K562 (cell line): ENCODE results near the gene SART3. TPM values are rescaled to one million over a fixed set of nuclear protein-coding genes. Genes with fewer than 3 reads are reported as not detected.

Experiments
- BACH1 ChIP-seq: fragments of 200-800 bp; sonication (Bioruptor generic); IDR thresholded peaks from 2 replicates; pipeline ENCODE4 v1.6.1; 2016; ENCODE audit warnings: missing genetic modification characterization, missing compliant biosample characterization
- CCNT2 ChIP-seq: IDR thresholded peaks from 2 replicates; pipeline ENCODE4 v1.6.1; 2011; ENCODE audit warnings: borderline replicate concordance, low read depth, mild to moderate bottlenecking, moderate library complexity, mixed read lengths, low read length; ENCODE audit not compliant: insufficient read length; ENCODE audit errors: extremely low read depth
- CREB1 ChIP-seq, 2 experiments: sonication (generic) in 1 of 2; formaldehyde crosslinking in 1 of 2; IDR thresholded peaks; 2 replicates each; pipeline versions ENCODE4 v1.6.1 to v1.8.0; 2012 to 2022; ENCODE audit warnings: inconsistent platforms in 1 of 2, mild to moderate bottlenecking in 1 of 2, missing genetic modification reagents in 1 of 2, moderate library complexity in 1 of 2
- ESRRB ChIP-seq: fragments of 250-450 bp; sonication (Bioruptor Pico); IDR thresholded peaks from 2 replicates; pipeline ENCODE4 v1.5.0; 2020; ENCODE audit warnings: mild to moderate bottlenecking, moderate library complexity, borderline replicate concordance
- EWSR1 ChIP-seq: fragments of 450-650 bp; IDR thresholded peaks from 2 replicates; pipeline ENCODE4 v1.6.1; 2018; ENCODE audit warnings: borderline replicate concordance, mild to moderate bottlenecking, low read depth, moderate library complexity; ENCODE audit not compliant: partially characterized antibody
- GTF2E2 ChIP-seq: fragments of 200-800 bp; sonication (Bioruptor generic); IDR thresholded peaks from 2 replicates; pipeline ENCODE4 v1.6.1; 2016; ENCODE audit warnings: missing genetic modification characterization, missing compliant biosample characterization
- KDM4B ChIP-seq, 2 experiments: fragments of 450-650 bp in 1 of 2; sonication (generic) in 1 of 2; IDR thresholded peaks; 2 replicates each; pipeline ENCODE4 v1.6.1; 2016 to 2017; ENCODE audit warnings: borderline replicate concordance in 2 of 2, antibody characterized with exemption in 1 of 2, low read depth in 1 of 2, mild to moderate bottlenecking in 1 of 2
- KLF6 ChIP-seq: fragments of 250-450 bp; sonication (Bioruptor Pico); IDR thresholded peaks from 2 replicates; pipeline ENCODE4 v1.4.0; 2020; ENCODE audit warnings: mild to moderate bottlenecking, moderate library complexity, borderline replicate concordance
- LCOR ChIP-seq: sonication (generic); formaldehyde crosslinking; IDR thresholded peaks from 2 replicates; pipeline ENCODE4 v1.8.0; 2022; ENCODE audit warnings: mild to moderate bottlenecking, missing genetic modification reagents
- MAFG ChIP-seq: fragments of 450-650 bp; conservative IDR thresholded peaks from 2 replicates; pipeline ENCODE4 v1.6.1; 2016; ENCODE audit warnings: missing genetic modification characterization, missing compliant biosample characterization
- MECOM ChIP-seq: fragments of 250-450 bp; sonication (Bioruptor Pico); IDR thresholded peaks from 2 replicates; pipeline ENCODE4 v1.8.0; 2022; ENCODE audit warnings: inconsistent platforms
- NCOA1 ChIP-seq: fragments of 450-650 bp; IDR thresholded peaks from 2 replicates; pipeline ENCODE4 v1.6.1; 2016; ENCODE audit warnings: low read depth
- POLR2H ChIP-seq: IDR thresholded peaks from 2 replicates; pipeline ENCODE4 v1.6.1; 2016; ENCODE audit warnings: missing genetic modification characterization, low read depth, mild to moderate bottlenecking, control low read depth, missing compliant biosample characterization, moderate library complexity
- PRMT5 ChIP-seq: sonication (generic); formaldehyde crosslinking; IDR thresholded peaks from 2 replicates; pipeline ENCODE4 v1.5.0; 2020; ENCODE audit warnings: missing genetic modification reagents
- SIN3A ChIP-seq, 2 experiments: fragments of 150-350 bp in 1 of 2; IDR thresholded peaks; 2 replicates each; pipeline ENCODE4 v1.6.1; 2011 to 2016; ENCODE audit warnings: borderline replicate concordance in 2 of 2, low read depth in 2 of 2, low read length in 2 of 2, mild to moderate bottlenecking in 2 of 2, moderate library complexity in 2 of 2; ENCODE audit not compliant: control insufficient read depth in 1 of 2
- SRSF1 ChIP-seq: fragments of 200-400 bp; formaldehyde crosslinking; IDR thresholded peaks from 2 replicates; pipeline ENCODE4 v1.6.1; 2017; ENCODE audit warnings: mild to moderate bottlenecking, low read depth, low read length, moderate library complexity
- TEAD4 ChIP-seq, 2 experiments: sonication (generic) in 1 of 2; formaldehyde crosslinking in 1 of 2; IDR thresholded peaks; 2 replicates each; pipeline versions ENCODE4 v1.6.1 to v1.8.0; 2012 to 2022; ENCODE audit warnings: borderline replicate concordance in 1 of 2, inconsistent platforms in 1 of 2, low read length in 1 of 2, mild to moderate bottlenecking in 1 of 2, missing genetic modification reagents in 1 of 2
- WHSC1 ChIP-seq: IDR thresholded peaks from one replicate; pipeline ENCODE4 v1.6.1; 2012; ENCODE audit warnings: low read length, control low read depth, inconsistent platforms
- XRCC5 ChIP-seq: fragments of 200-400 bp; formaldehyde crosslinking; IDR thresholded peaks from 2 replicates; pipeline ENCODE4 v1.6.1; 2017; ENCODE audit warnings: low read depth, mild to moderate bottlenecking, low read length
- ZNF24 ChIP-seq: fragments of 450-650 bp; IDR thresholded peaks from 2 replicates; pipeline ENCODE4 v1.6.1; 2016
- ZNF584 ChIP-seq: fragments of 200-800 bp; sonication (Bioruptor generic); IDR thresholded peaks from 2 replicates; pipeline ENCODE4 v1.6.1; 2016; ENCODE audit warnings: low read depth, mild to moderate bottlenecking, missing genetic modification characterization, missing compliant biosample characterization
- ZNF644 ChIP-seq: fragments of 200-800 bp; sonication (Bioruptor generic); IDR thresholded peaks from 2 replicates; pipeline ENCODE4 v1.6.1; 2016; ENCODE audit warnings: low read depth, missing genetic modification characterization, missing compliant biosample characterization
- ZNF766 ChIP-seq: fragments of 200-800 bp; sonication (Bioruptor generic); conservative IDR thresholded peaks from 2 replicates; pipeline ENCODE4 v1.6.1; 2016; ENCODE audit warnings: missing genetic modification characterization, missing compliant biosample characterization
- polyA plus RNA-seq, 8 experiments: library from polyadenylated mRNA; depleted of rRNA in 4 of 8; stranded (reverse) in 5 of 8; unstranded in 3 of 8; fragments of >200 nt; fragmentation: Nextera tagmentation in 2 of 8; fragmentation: Illumina TruSeq in 1 of 8; extraction: Ambion mirVana in 2 of 8; extraction: Trizol in 1 of 8; gene quantifications; 2 replicates each; pipeline versions ENCODE4 v1.2.1 to v1.2.3, GENCODE V29; 2011 to 2014; ENCODE audit warnings: inconsistent platforms in 1 of 8, missing spikeins in 1 of 8
- total RNA-seq, 7 experiments: library from RNA; depleted of rRNA in 6 of 7; stranded (reverse); fragments of >200 nt in 6 of 7; fragmentation: Illumina TruSeq in 2 of 7; extraction: Trizol in 2 of 7; gene quantifications; 2 replicates each; pipeline versions ENCODE4 v1.2.1 to v1.2.3, GENCODE V29; 2011 to 2021; ENCODE audit warnings: low replicate concordance in 1 of 7
- TF ChIP-seq, protein P1 (sequence below): conservative IDR thresholded peaks from 2 replicates; pipeline ENCODE4 v1.6.1; 2011; ENCODE audit warnings: low read depth, mild to moderate bottlenecking, low read length; ENCODE audit not compliant: control insufficient read depth
- TF ChIP-seq, protein P2 (sequence below): fragments of 450-650 bp; IDR thresholded peaks from 2 replicates; pipeline ENCODE4 v1.6.1; 2016; ENCODE audit warnings: low read depth, mild to moderate bottlenecking, moderate library complexity

The SART3 gene
- total and polyA plus RNA-seq, 9 of the 15 experiments (the other 6 are each of a cell fraction or from before 2014, with no cell fraction given), result 8.9 to 167 (median 56.7) TPM

DNA sequence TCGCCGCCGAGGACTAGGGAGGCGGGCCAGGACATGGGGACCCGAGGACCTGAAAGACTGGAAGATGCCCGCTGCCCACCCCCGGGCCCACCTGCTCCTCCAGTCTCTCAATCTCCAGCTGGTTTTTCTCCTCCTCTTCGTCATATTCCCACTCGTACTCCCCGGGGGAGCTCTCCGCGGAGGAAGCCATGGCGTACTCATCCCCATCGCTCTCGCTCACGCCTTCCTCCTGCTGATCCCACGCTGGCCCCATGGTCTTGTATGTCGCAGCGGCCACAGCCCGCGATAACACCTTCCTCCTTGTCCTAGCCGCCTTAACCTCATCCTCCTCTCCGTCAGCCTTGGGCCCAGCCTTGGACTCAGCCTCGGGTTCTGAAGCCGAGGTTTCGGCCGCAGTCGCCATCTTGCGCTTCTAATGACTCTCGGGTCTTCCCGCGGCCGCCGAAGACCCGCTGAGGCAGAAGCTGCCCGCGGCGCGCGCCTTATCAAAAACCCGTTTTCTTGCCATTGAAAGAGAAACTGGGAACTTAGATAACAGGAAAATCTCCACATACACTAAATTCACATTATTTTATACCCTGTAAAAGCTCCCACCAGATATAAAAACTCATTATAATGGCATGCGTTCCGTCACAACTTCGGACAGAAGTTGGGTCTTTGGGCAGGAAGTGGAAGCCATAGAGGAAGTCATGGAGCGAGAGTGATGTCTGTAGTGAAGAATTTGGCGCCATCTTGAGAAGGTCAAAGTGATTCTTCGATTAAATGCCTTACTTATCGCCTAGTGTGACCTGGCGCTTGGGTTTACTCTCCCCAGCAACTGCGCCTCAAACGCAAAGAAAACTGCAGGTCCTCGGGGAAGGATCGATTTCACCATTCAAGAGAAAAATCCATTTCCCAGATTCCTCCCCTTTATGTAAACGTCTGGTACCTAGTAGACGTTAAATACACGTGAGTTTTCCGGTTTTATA, at the start of gene SART3 (continued):
- peak; percentile 28; the same call in 1 of the 2 replicates for TF ChIP-seq KLF6
- peak; percentile 20; the same call in 1 of the 2 replicates for TF ChIP-seq LCOR
- 0 out of 2 replicates have a peak, but pooled peaks have one; percentile 51 for TF ChIP-seq ZNF24
- TF ChIP-seq BACH1 (tag), result peak; percentile 77; the same call in 1 of the 2 replicates
- no peak for TF ChIP-seq MECOM (CRISPR knock-in tag)
- no peak for TF ChIP-seq XRCC5
- TF ChIP-seq PRMT5 (CRISPR knock-in tag), result no peak
- TF ChIP-seq EWSR1, result no peak
- TF ChIP-seq TEAD4 (IDR thresholded peaks at IDR 0.05; ENCODE audit: low read length), result peak; percentile 66
- TF ChIP-seq TEAD4 (CRISPR knock-in tag; IDR thresholded peaks at IDR 0.05; ENCODE audit: borderline replicate concordance), result no peak
- no peak for TF ChIP-seq POLR2H (tag)
- 0 out of 2 replicates have a peak, but pooled peaks have one; percentile 73 for TF ChIP-seq ZNF766 (CRISPR knock-in tag)
- TF ChIP-seq, protein P1, sequence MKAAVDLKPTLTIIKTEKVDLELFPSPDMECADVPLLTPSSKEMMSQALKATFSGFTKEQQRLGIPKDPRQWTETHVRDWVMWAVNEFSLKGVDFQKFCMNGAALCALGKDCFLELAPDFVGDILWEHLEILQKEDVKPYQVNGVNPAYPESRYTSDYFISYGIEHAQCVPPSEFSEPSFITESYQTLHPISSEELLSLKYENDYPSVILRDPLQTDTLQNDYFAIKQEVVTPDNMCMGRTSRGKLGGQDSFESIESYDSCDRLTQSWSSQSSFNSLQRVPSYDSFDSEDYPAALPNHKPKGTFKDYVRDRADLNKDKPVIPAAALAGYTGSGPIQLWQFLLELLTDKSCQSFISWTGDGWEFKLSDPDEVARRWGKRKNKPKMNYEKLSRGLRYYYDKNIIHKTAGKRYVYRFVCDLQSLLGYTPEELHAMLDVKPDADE, result no peak; the same call in none of the 2 replicates
- peak; percentile 27; the same call in 1 of the 2 replicates for TF ChIP-seq NCOA1
- peak; percentile 31 to 60; a peak in 1 of 4 replicates for TF ChIP-seq SIN3A (IDR thresholded peaks at IDR 0.05; ENCODE audit: borderline replicate concordance in 2 of 2, control insufficient read depth in 1 of 2, low read depth in 2 of 2, low read length in 2 of 2)
- no peak for TF ChIP-seq CREB1 (IDR thresholded peaks at IDR 0.05)
- no peak; the same call in 1 of the 2 replicates for TF ChIP-seq CREB1 (CRISPR knock-in tag; IDR thresholded peaks at IDR 0.05)
- TF ChIP-seq, protein P2, sequence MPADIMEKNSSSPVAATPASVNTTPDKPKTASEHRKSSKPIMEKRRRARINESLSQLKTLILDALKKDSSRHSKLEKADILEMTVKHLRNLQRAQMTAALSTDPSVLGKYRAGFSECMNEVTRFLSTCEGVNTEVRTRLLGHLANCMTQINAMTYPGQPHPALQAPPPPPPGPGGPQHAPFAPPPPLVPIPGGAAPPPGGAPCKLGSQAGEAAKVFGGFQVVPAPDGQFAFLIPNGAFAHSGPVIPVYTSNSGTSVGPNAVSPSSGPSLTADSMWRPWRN, result no peak
- no peak for TF ChIP-seq WHSC1
- no peak for TF ChIP-seq ESRRB (CRISPR knock-in tag)
- TF ChIP-seq ZNF644 (tag), result peak; percentile 84; the same call in 1 of the 2 replicates
- no peak for TF ChIP-seq MAFG
- no peak for TF ChIP-seq ZNF584 (CRISPR knock-in tag)
- no peak for TF ChIP-seq SRSF1
- no peak for TF ChIP-seq KDM4B (IDR thresholded peaks at IDR 0.05; ENCODE audit: borderline replicate concordance in 2 of 2, low read depth in 1 of 2)
- no peak for TF ChIP-seq CCNT2
- no peak; the same call in 1 of the 2 replicates for TF ChIP-seq GTF2E2 (tag)
